ENCODE measurements around the gene FANCL.
"Not testable (repeated sequence)": the region's sequence is repeated elsewhere in the genome, so short reads cannot be mapped to it uniquely, and the experiment has no call there.

Gene FANCL

DNA sequence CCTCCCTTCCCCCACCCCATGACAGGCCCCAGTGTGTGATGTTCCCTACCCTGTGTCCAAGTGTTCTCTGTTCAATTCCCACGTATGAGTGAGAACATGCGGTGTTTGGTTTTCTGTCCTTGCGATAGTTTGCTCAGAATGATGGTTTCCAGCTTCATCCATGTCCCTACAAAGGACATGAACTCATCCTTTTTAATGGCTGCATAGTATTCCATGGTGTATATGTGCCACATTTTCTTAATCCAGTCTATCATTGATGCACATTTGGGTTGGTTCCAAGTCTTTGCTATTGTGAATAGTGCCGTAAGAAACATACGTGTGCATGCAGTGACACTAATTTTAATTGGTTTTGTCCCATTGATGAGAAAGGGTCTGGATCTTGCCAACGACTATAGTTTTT, 95.4 kb downstream of the FANCL start:
- DNase-seq (ENCODE audit: low read depth) = not testable (repeated sequence)

DNA sequence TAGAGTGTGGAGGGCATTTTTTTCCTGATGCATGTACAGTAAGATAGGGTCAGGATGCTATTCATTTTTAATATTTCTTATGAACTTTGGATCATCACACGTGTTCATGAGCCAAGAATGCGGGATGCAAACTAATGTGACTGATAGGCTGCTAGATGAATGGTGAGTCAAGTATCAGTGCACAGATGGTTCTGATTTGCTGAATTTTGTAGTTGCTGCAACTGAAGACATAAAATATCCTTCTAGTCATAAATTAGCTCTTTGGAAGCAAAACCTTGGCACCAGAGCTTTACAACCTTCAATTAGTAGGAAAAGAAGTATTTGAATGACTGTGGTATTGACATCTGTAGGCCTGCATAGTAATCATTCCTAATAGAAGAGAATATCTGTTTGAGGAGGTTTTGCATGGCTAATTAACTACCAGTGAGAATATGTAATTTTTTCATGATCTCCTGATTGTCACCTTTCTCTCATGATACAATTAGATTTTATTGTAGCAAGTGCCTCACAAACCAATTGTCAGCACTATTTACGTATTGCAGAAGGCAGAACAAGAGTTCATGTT, 100.5 kb downstream of the FANCL start:
- peak; percentile 42 for DNase-seq (ENCODE audit: low read depth)

DNA sequence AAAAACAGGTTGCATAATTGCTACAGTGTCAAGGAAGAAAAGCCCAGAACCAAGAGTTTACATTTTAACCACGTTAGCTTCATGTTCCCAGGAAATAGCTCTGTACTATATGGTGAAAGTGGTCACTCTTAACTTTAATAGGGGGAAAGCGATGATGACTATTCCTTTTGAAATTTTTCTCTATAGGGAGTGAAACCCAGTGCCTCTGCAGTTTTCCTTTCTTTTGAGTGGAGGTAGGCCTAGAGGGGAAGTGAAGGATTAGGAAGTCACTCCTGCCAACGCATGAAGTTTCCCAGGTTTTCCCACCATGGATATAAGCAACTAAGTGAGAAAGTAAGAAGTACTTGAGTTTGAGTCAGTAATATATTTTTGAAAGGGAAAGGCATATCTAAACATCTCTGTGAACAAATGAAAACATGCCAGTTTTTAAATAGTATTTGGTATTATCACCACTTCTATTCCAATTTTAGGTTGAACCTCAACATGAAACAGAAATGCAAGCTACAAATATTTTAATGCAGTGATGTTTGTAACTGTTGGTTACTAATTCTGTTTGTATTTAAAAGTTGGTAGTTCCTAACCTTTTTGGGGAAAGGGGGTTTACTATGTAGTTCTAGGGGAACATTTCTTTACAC, 102.6 kb downstream of the FANCL start:
- no peak for DNase-seq (ENCODE audit: low read depth)

- DNase-seq (ENCODE audit: low read depth) = no peak
These were observed 103.3 kb downstream of the FANCL start for GRCh38 chr2:58137856-58138255.

DNA sequence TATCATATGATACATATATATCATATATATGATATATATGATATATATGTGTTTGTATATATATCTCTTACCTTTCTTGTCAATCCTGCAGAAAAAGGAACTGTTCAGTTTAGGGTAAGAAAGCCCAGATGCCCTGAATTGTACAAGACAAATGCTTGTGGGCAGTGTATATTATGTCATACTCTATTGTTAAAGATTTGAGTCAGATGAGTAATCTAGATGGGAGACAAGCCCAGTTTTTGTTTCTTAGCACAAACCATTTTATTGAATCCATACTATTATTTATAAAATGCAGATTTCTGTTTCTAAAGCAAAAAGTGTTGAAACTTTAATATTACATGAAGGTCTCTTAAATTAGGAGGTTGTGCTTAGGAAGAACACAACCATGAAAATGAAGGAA, 103.9 kb downstream of the FANCL start:
- DNase-seq (ENCODE audit: low read depth) = peak; percentile 36

DNA sequence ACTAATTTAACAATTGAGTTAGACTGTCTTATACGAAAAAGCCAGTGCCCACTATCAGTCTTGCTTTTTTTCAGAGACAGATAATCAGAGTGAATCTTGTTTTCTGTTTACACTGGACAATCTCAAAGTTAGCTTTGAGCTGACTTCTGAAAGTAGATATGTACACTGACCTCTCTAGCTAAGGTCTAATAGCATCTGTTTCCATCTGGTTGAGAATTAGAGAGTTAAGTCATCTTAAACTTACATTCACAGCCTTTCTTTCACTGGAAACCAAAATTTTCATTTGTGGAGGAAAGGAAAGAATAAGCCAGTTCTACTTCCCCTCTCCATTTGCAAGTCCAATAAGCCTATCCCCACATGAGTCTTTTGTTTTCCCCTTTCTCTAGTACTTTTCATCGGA, 105.3 kb downstream of the FANCL start:
- no peak for DNase-seq (ENCODE audit: low read depth)

- DNase-seq (ENCODE audit: low read depth) = no peak
These were observed 107.7 kb downstream of the FANCL start for GRCh38 chr2:58133395-58133794.

DNA sequence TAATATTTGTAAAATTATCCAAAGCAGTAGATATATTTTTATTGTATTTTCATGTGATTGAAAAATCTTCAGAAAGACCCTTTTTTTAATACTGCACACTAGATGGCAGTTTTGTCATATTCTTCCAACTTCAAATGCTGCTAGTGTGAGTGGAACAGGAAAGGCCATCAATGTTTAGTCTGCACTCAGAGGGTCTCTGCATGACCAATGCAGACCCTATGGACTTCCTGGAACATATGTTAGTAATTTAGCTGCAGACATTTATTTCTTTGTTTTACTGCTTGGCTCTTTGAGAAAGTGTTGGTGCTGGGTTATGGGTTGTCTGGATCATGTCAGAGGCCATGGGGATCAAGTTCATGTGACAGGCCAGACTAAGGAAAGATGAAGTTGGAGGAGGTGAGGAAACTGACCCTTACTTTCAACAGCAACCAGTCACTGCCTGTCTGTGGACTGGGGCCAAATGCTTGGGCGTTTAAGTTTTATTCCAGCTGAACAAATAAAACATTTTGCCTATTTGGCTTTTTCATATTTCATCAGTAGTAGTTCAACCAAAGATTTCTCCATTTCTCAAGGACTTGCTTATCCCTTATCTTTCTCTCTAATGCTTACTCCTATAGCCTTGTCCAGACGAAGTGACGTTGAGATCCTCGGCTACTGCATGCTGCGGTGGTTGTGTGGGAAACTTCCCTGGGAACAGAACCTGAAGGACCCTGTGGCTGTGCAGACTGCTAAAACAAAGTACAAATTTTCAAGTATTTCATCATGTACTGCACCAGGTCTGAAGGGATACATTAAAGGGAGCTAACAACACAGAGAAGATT, 109.7 kb downstream of the FANCL start:
- peak; percentile 65 for DNase-seq (ENCODE audit: low read depth)

GRCh38 chr2:58130238-58130637, 110.9 kb downstream of the FANCL start:
- no peak for DNase-seq (ENCODE audit: low read depth)

DNA sequence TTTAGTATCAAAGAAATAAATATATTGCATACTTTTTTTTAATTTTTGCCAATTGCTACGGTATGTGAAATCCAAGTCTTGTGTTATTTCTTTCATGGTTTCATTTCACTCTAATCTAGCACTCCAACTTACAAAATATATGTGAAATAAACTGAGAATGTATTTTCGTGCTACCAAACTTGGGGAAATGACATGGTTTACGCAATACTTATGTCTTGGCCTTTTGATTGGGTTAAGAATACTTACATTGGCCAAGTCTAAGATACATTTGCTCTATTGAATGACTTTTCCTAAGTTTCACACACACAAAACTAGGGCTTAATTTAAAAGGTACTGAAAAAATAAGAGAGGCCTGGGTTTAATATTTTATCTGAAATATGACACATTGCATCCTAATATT, 114.0 kb downstream of the FANCL start:
- no peak for DNase-seq (ENCODE audit: low read depth)

- DNase-seq (ENCODE audit: low read depth) = no peak
These were observed 118.6 kb downstream of the FANCL start for GRCh38 chr2:58122540-58122939.

DNA sequence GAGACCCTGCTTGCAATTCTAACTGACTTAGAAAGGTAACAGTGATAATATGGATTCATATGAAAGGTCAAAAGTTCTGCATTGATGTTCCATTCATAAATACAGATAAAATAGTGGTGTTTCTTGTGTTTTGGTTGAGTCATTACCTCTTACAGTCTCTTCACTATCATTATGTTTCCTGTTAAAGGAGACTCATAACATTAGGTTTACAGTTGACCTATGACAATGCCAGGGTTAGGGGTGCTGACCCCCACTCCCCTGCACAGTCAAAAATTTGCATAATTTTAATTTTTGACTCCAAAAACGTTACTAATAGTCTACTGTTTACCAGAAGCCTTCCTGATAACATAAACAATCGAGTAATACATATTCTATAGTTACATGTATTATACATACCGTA, 119.1 kb downstream of the FANCL start:
- no peak for DNase-seq (ENCODE audit: low read depth)

DNA sequence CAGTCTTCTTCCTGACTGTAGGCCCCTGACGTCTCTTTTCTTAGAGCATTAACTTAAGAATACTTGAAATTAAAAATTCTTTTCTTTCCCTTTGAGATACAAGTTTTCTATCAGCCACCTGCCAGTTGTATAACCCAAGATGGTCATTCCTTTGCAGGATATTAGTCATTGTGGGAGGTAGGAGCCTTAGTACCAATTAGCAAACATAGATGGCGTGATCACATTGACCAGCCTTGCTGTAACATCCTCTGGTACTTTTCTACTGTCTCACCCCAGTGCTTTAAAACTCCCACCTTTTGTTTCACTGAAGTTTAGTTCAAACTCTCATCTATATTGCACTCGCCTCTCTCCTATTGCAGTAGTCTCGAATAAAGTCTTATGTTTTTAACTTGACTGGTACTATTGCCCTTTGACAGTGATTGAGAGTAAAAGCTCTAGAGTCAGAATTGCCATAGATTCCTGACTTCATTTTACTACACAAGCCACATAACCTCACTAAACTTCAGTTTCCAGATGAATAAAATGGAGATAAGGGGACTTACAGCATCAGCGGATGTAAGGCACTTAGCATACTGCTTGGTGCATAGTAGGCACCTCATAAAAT, 120.4 kb downstream of the FANCL start:
- DNase-seq (ENCODE audit: low read depth) = no peak

DNA sequence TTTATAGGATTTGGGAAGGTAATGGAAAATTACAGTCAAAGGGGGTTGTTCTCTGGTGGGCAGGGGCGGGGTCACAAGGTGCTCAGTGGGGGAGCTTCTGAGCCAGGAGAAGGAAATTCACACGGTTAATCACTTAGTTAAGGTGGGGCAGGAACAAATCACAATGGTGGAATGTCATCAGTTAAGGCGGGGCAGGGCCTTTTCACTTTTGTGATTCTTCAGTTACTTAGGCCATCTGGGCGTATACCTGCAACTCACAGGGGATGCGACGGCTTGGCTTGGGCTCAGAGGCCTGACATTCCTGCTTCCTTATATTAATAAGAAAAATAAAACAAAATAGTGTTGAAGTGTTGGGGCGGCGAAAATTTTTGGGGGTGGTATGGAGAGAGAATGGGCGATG, 127.6 kb downstream of the FANCL start:
- DNase-seq (ENCODE audit: low read depth) = not testable (repeated sequence)

GRCh38 chr2:58110765-58111164, 130.4 kb downstream of the FANCL start:
- DNase-seq (ENCODE audit: low read depth) = no peak

GRCh38 chr2:58109481-58109880, 131.6 kb downstream of the FANCL start:
- no peak for DNase-seq (ENCODE audit: low read depth)

Data from fibroblast of the conjunctiva (primary cell).